RWPE2 (cell line): ENCODE results near the gene ANGPTL5.

Experiments
- ATAC-seq: fragments of 200-7000 bp; cut with Tn5 transposase; 3 replicates; pipeline ENCODE4 v1.9.1; 2021; ENCODE audit warnings: low read depth
- DNase-seq: peaks from one replicate; pipeline ENCODE4 v3.0.0-alpha.2; 2020; ENCODE audit warnings: low spot score
- H3K27ac ChIP-seq: fragments of 450-650 bp; 2 replicates; pipeline ENCODE4 v1.5.1; 2017; ENCODE audit warnings: mild to moderate bottlenecking; ENCODE audit not compliant: poor library complexity, severe bottlenecking
- H3K27me3 ChIP-seq: fragments of 250-450 bp; sonication (Bioruptor Pico); 2 replicates; pipeline ENCODE4 v1.5.1; 2021; ENCODE audit warnings: mild to moderate bottlenecking, moderate library complexity; ENCODE audit not compliant: insufficient read depth, poor library complexity, severe bottlenecking
- H3K36me3 ChIP-seq: fragments of 250-450 bp; sonication (Bioruptor Pico); 2 replicates; pipeline ENCODE4 v1.5.1; 2020; ENCODE audit warnings: low read depth, mild to moderate bottlenecking, moderate library complexity
- H3K4me1 ChIP-seq: fragments of 250-450 bp; sonication (Bioruptor Pico); 2 replicates; pipeline ENCODE4 v1.5.1; 2021; ENCODE audit warnings: mild to moderate bottlenecking, moderate library complexity; ENCODE audit not compliant: insufficient read depth, poor library complexity, severe bottlenecking
- H3K4me3 ChIP-seq: fragments of 250-450 bp; sonication (Bioruptor Pico); 2 replicates; pipeline ENCODE4 v1.5.1; 2021; ENCODE audit warnings: mild to moderate bottlenecking, moderate library complexity; ENCODE audit not compliant: severe bottlenecking
- H3K9me3 ChIP-seq: fragments of 250-450 bp; sonication (Bioruptor Pico); 2 replicates; pipeline ENCODE4 v1.5.1; 2021; ENCODE audit warnings: mild to moderate bottlenecking, moderate library complexity; ENCODE audit not compliant: severe bottlenecking
- TF ChIP-seq, protein P1 (sequence below): fragments of 450-650 bp; IDR thresholded peaks from one replicate; pipeline ENCODE4 v1.5.1; 2017; ENCODE audit warnings: mild to moderate bottlenecking, moderate library complexity; ENCODE audit not compliant: poor library complexity, severe bottlenecking

ANGPTL5 gene

DNA sequence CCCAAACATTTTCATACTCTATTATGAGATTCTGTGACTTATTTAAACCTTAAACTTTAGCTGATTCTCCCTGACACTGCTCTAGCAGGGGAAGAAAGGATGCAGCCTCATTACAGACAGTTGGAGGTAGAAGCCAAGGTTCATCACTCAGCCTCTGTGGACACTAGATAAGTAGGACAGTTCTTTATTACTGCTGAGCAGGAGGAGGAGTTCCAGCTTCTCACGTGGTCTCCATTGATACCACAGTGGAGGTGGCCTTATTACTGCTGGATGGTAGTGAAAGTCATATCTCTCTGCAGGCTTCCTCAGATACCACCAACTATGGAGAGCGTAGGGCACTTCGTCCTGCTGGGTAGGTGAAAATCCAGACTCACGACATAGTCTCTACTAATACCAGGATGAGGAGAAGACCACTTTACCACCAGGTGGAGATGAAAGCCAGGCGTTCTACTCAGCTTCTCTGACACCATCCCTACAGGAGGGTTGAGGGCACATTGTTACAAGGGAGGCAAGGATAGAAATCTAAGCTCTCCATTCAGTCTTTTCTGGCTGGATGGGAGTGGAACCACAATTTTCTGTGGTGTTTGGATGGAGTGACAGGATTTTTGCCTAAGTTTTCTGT lies 13.1 kb upstream of the ANGPTL5 start:
- H3K27ac ChIP-seq, result no peak overlapping the region
- H3K27me3 ChIP-seq, result no peaks in the 10 kb centered on the region
- no peaks in the 10 kb centered on the region for H3K9me3 ChIP-seq
- TF ChIP-seq, protein P1, sequence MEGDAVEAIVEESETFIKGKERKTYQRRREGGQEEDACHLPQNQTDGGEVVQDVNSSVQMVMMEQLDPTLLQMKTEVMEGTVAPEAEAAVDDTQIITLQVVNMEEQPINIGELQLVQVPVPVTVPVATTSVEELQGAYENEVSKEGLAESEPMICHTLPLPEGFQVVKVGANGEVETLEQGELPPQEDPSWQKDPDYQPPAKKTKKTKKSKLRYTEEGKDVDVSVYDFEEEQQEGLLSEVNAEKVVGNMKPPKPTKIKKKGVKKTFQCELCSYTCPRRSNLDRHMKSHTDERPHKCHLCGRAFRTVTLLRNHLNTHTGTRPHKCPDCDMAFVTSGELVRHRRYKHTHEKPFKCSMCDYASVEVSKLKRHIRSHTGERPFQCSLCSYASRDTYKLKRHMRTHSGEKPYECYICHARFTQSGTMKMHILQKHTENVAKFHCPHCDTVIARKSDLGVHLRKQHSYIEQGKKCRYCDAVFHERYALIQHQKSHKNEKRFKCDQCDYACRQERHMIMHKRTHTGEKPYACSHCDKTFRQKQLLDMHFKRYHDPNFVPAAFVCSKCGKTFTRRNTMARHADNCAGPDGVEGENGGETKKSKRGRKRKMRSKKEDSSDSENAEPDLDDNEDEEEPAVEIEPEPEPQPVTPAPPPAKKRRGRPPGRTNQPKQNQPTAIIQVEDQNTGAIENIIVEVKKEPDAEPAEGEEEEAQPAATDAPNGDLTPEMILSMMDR, result no peak
- ATAC-seq (no peak), DNase-seq (no peak)
- no peak overlapping the region for H3K4me3 ChIP-seq
- no peaks in the 10 kb centered on the region for H3K36me3 ChIP-seq
- no peaks in the 10 kb centered on the region for H3K4me1 ChIP-seq

DNA sequence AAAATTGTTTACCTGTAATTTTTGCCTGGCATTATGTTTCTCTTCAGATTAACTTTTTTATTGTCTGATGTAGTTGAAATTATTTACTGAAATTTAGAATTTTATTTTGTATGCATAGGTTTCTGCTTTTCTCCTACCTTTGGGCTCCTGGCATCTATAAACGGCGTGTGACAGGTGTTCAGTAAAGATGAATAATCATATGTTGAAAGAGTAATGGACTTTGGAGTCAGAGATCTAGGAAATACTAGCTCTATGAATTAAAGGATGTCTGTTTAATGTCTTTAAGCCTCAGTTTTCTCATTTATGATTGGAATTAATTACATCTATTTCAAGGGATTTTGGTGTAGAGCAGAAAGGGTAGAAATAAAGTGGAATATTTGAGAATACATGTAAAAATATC lies 7.2 kb upstream of the ANGPTL5 start:
- DNase-seq (no peak), ATAC-seq (no peak)

DNA sequence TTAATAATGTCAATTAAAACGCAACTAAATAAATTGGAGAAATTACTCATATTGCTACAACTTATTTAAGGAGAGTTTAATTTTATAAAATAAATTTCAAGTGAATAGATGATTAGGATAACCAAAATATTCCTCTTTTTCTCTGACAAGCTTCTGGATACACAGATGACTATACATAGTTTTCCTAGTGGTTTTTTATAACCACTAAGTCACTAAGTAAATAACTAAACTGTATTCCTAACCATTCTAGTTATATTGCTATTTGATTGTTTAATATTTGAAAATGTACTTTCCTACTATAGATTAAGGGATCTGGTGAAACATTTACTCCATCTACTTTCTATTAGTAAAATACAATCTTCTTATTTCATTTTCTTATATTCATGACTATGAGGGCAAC lies 4.7 kb upstream of the ANGPTL5 start:
- TF ChIP-seq, protein P1, result no peak
- ATAC-seq, result no peak

More for the DNA sequence above, 7.2 kb upstream of the ANGPTL5 start:
- H3K9me3 ChIP-seq, result no peaks in the 10 kb centered on the region
- no peaks in the 10 kb centered on the region for H3K4me1 ChIP-seq
- no peaks in the 10 kb centered on the region for H3K27me3 ChIP-seq
- no peak overlapping the region for H3K27ac ChIP-seq
- H3K36me3 ChIP-seq, result no peaks in the 10 kb centered on the region
- H3K4me3 ChIP-seq, result no peak overlapping the region
- TF ChIP-seq, protein P1, result no peak

DNA sequence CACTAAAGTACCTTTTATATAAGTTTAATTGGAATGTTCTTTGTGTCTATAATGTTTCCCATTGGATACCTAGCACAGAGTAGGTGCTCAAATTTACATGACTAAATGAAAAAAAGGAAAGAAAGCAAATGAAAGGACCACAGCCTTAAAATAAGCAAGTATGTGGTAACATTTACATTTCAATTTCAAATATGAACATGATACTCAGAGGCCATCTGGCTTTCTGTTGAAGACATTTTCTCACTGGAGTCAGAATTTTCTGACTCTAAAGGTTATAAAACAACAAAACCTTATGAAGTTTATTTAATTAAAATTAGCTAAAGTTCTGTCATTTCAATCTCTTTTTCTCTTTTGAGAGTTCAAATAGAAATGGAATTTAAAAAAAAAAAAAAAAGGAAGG lies 904 bp upstream of the ANGPTL5 start:
- Histone ChIP-seq H3K27ac (no peak overlapping the region), H3K4me3 (no peak overlapping the region), H3K36me3 (no peaks in the 10 kb centered on the region), H3K4me1 (peaks cover 12% of the 10 kb centered on the region), H3K27me3 (no peaks in the 10 kb centered on the region), H3K9me3 (no peaks in the 10 kb centered on the region)
- TF ChIP-seq, protein P1, result no peak
- DNase-seq (no peak), ATAC-seq (no peak)

More for the DNA sequence above, 4.7 kb upstream of the ANGPTL5 start:
- Histone ChIP-seq H3K36me3 (no peaks in the 10 kb centered on the region), H3K9me3 (no peaks in the 10 kb centered on the region), H3K4me1 (peaks cover 9% of the 10 kb centered on the region), H3K4me3 (no peak overlapping the region), H3K27ac (no peak overlapping the region), H3K27me3 (no peaks in the 10 kb centered on the region)
- DNase-seq, result no peak

DNA sequence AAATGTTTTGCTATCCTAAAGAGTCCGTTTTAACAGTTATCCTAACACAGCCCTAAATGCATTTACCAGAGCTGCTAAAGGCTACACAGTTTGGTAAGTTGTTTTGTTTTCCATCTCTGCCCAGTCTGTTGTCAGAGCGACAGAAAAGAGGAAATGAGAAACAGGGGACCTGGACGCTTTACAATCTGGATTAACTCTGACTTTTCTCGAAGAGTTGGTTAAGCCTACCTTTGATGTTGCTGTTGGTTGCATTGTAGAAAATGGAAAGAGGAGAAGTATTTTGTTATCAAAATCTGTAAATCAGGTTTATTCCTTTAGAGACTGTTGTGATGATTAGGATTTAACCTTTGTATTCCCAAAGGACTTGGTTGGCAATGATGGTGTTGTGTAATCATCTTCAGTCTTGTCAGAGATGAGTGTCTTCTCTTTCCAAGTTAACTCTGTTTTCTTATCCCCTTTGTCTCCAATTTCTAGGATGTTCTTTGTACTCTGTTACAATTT lies 481 bp downstream of the ANGPTL5 start:
- DNase-seq (no peak), ATAC-seq (no peak)
- peak overlapping the region; percentile 80 for H3K4me3 ChIP-seq
- peak overlapping the region; percentile 61 for H3K27ac ChIP-seq
- TF ChIP-seq, protein P1, result no peak
- no peaks in the 10 kb centered on the region for H3K27me3 ChIP-seq
- no peaks in the 10 kb centered on the region for H3K36me3 ChIP-seq
- H3K9me3 ChIP-seq, result no peaks in the 10 kb centered on the region
- H3K4me1 ChIP-seq, result peaks cover 12% of the 10 kb centered on the region
